SHP77 (cell line): Measurements from ENCODE around the gene KIAA0319L.
"Not testable (repeated sequence)": the region's sequence is repeated elsewhere in the genome, so short reads cannot be mapped to it uniquely, and the experiment has no call there.

Experiments
- DNase-seq, 2 experiments: peaks; one replicate each; lab custom pipeline; 2025; lab: John Stamatoyannopoulos, UW

KIAA0319L gene

GRCh38 chr1:35581621-35582020 is 24.4 kb upstream of the KIAA0319L start:
- DNase-seq, result not testable (repeated sequence)

GRCh38 chr1:35580949-35581388 is 23.8 kb upstream of the KIAA0319L start:
- DNase-seq, result no peak

GRCh38 chr1:35577071-35577998 is 20.1 kb upstream of the KIAA0319L start:
- no peak for DNase-seq

- DNase-seq, result not testable (repeated sequence)
Observed at GRCh38 chr1:35576766-35577070, 19.5 kb upstream of the KIAA0319L start.

- DNase-seq, result no peak
Observed at GRCh38 chr1:35576061-35576765, 19.0 kb upstream of the KIAA0319L start.

GRCh38 chr1:35575416-35575958 is 18.3 kb upstream of the KIAA0319L start:
- no peak for DNase-seq

- DNase-seq, result no peak
Observed at GRCh38 chr1:35574655-35575415, 17.6 kb upstream of the KIAA0319L start.

GRCh38 chr1:35574125-35574654 is 17.0 kb upstream of the KIAA0319L start:
- no peak for DNase-seq

GRCh38 chr1:35573198-35574124 is 16.3 kb upstream of the KIAA0319L start, which contains the start of gene TFAP2E:
TSS of gene TFAP2E (plus strand) at chr1:35573314. CDS start at chr1:35573578, 264 bp downstream.
- DNase-seq, result no peak

- DNase-seq, result no peak
Observed at GRCh38 chr1:35572296-35572695, 15.1 kb upstream of the KIAA0319L start.

GRCh38 chr1:35571263-35571662 is 14.1 kb upstream of the KIAA0319L start:
- DNase-seq, result no peak

- no peak for DNase-seq
Observed at GRCh38 chr1:35570589-35571137, 13.5 kb upstream of the KIAA0319L start.

- DNase-seq, result no peak
Observed at GRCh38 chr1:35569936-35570335, 12.7 kb upstream of the KIAA0319L start.

GRCh38 chr1:35568975-35569395 is 11.8 kb upstream of the KIAA0319L start:
- peak; percentile 38 to 53 for DNase-seq

- no peak for DNase-seq
Observed at GRCh38 chr1:35567947-35568558, 10.8 kb upstream of the KIAA0319L start.

- DNase-seq, result no peak
Observed at GRCh38 chr1:35565742-35566133, 8.5 kb upstream of the KIAA0319L start.

GRCh38 chr1:35564884-35565741 is 7.9 kb upstream of the KIAA0319L start:
- DNase-seq, result no peak

- DNase-seq, result peak; percentile 54 to 63
Observed at GRCh38 chr1:35564037-35564883, 7.1 kb upstream of the KIAA0319L start.
